Smooth muscle cell (in vitro differentiated cells): ENCODE data around the gene KDM7A. TPM values are rescaled to one million over a fixed set of nuclear protein-coding genes. Genes with fewer than 3 reads are reported as not detected.

Source experiments
- DNase-seq: peaks from one replicate; lab custom pipeline; 2025; ENCODE audit not compliant: unreplicated experiment; lab: John Stamatoyannopoulos, UW
- H2AFZ ChIP-seq: fragments of 200-600 bp; sonication (generic); 2 replicates; pipeline ENCODE4 v1.6.0; 2016; ENCODE audit warnings: antibody characterized with exemption, low read depth, mild to moderate bottlenecking
- H3F3A ChIP-seq: fragments of 200-600 bp; sonication (generic); 2 replicates; pipeline ENCODE4 v1.6.0; 2017; ENCODE audit warnings: antibody characterized with exemption, low read depth
- H3K27ac ChIP-seq: fragments of 200-600 bp; sonication (generic); 2 replicates; pipeline ENCODE4 v1.5.1; 2016; ENCODE audit warnings: low read depth, mild to moderate bottlenecking
- H3K27me3 ChIP-seq: fragments of 200-600 bp; sonication (generic); 2 replicates; pipeline ENCODE4 v1.6.1; 2016; ENCODE audit warnings: low read depth, mild to moderate bottlenecking
- H3K36me3 ChIP-seq: fragments of 200-600 bp; sonication (generic); 2 replicates; pipeline ENCODE4 v1.5.1; 2016; ENCODE audit warnings: low read depth
- H3K4me1 ChIP-seq: fragments of 200-600 bp; sonication (generic); 2 replicates; pipeline ENCODE4 v1.5.1; 2016; ENCODE audit warnings: low read depth
- H3K4me2 ChIP-seq: fragments of 200-600 bp; sonication (generic); 2 replicates; pipeline ENCODE4 v1.6.0; 2016; ENCODE audit warnings: mild to moderate bottlenecking
- H3K4me3 ChIP-seq: fragments of 200-600 bp; sonication (generic); 2 replicates; pipeline ENCODE4 v1.5.1; 2016; ENCODE audit warnings: mild to moderate bottlenecking
- H3K79me2 ChIP-seq: fragments of 200-600 bp; sonication (generic); 2 replicates; pipeline ENCODE4 v1.6.0; 2016; ENCODE audit warnings: low read depth, mild to moderate bottlenecking
- H3K9ac ChIP-seq: fragments of 200-600 bp; sonication (generic); 2 replicates; pipeline ENCODE4 v1.6.0; 2016; ENCODE audit warnings: low read depth
- H3K9me3 ChIP-seq: fragments of 200-600 bp; sonication (generic); replicated peaks from 2 replicates; pipeline ENCODE4 v1.5.1; 2016; ENCODE audit warnings: low read depth
- H4K20me1 ChIP-seq: fragments of 200-600 bp; sonication (generic); 2 replicates; pipeline ENCODE4 v1.6.0; 2016; ENCODE audit warnings: low read depth
- WGBS: methylation state at CpG from one replicate; pipeline ENCODE4 v1.1.7; 2016; ENCODE audit warnings: low lambda C conversion rate; 5-methylcytosine and 5-hydroxymethylcytosine counted together
- polyA plus RNA-seq: library from polyadenylated mRNA; unstranded; fragments of >200 nt; fragmentation: Nextera tagmentation; extraction: Ambion mirVana; gene quantifications from 2 replicates; pipeline ENCODE4 v1.2.1, GENCODE V29; 2016
- total RNA-seq: library from RNA; depleted of rRNA; stranded (reverse); fragments of >200 nt; gene quantifications from 2 replicates; pipeline ENCODE4 v1.2.3, GENCODE V29; 2014
- TF ChIP-seq, protein P1 (sequence below): fragments of 200-600 bp; sonication (generic); IDR thresholded peaks from 2 replicates; pipeline ENCODE4 v1.5.1; 2017; ENCODE audit warnings: borderline replicate concordance, mild to moderate bottlenecking, antibody characterized with exemption; ENCODE audit not compliant: insufficient read depth, poor library complexity, severe bottlenecking

Gene KDM7A
- total and polyA plus RNA-seq, 2 experiments from 2014 or later, result 0.88 to 17.3 TPM

DNA sequence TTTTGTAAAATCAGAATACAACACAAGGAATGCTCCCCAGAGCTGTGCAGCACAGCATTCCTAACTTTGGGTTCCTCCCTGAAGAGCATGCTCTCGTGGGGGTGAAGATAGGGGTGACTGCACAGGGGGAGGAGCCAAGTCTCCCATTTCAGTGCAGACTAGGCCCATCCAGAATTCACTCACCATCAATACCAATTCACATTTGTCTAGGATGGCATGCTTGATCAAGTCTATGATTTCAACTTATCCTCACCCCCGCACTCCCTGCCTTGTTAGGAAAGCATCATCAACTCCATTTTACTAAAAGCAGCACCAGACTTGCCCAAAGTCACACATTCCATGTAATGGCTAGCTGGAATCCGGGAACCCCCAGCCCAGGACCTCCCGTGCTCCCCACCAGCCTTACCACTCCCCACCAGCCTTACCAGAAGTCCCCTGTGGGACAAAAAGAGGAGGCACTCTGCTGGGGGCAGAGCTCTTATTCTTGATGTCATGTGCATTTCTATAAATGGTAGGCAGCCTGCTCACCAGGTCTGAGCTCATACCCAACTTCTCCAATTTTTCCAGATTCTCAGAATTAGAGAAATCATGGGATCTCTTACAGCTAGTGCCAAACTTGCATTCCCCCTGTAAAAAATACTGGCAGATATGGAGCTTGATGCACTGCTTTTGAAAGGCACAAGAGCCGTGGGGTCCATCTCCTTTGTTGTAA is 120.2 kb downstream of the KDM7A start:
- Histone ChIP-seq H2AFZ (no peak overlapping the region), H3K27ac (no peak overlapping the region), H3K27me3 (peaks cover 13% of the 10 kb centered on the region), H3K9me3 (no peaks in the 10 kb centered on the region), H3K4me2 (no peak overlapping the region), H3K79me2 (no peaks in the 10 kb centered on the region), H3K4me3 (no peak overlapping the region), H4K20me1 (no peaks in the 10 kb centered on the region), H3K36me3 (no peaks in the 10 kb centered on the region), H3K4me1 (no peaks in the 10 kb centered on the region), H3K9ac (no peak overlapping the region), H3F3A (no peaks in the 10 kb centered on the region)
- DNase-seq, result no peak
- 96% methylated on average over 5 of the region's 5 CpGs for WGBS
- TF ChIP-seq, protein P1, sequence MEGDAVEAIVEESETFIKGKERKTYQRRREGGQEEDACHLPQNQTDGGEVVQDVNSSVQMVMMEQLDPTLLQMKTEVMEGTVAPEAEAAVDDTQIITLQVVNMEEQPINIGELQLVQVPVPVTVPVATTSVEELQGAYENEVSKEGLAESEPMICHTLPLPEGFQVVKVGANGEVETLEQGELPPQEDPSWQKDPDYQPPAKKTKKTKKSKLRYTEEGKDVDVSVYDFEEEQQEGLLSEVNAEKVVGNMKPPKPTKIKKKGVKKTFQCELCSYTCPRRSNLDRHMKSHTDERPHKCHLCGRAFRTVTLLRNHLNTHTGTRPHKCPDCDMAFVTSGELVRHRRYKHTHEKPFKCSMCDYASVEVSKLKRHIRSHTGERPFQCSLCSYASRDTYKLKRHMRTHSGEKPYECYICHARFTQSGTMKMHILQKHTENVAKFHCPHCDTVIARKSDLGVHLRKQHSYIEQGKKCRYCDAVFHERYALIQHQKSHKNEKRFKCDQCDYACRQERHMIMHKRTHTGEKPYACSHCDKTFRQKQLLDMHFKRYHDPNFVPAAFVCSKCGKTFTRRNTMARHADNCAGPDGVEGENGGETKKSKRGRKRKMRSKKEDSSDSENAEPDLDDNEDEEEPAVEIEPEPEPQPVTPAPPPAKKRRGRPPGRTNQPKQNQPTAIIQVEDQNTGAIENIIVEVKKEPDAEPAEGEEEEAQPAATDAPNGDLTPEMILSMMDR, result no peak

DNA sequence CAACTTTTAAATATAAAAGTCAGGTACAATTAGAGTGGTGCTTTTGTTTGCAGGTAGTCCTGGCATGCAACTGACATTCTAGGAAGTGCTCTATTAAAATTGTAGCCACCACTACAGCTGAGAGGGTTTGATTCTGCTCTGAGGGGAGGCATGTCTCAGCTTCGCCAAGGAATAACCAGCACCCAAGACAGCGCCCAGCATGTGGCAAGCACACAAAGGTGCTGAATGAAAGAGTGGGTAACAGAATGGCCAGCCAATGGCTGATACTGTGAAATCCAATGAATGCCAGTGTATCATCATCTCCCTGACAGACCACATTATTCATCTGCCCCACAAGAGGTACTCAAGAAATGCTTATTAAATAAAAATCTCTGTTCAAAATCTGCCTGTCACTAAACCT is 121.0 kb downstream of the KDM7A start:
- 96% methylated on average over 2 of the region's 2 CpGs for whole genome bisulfite sequencing
- H3K27me3 ChIP-seq, result peaks cover 13% of the 10 kb centered on the region
- no peaks in the 10 kb centered on the region for H3K36me3 ChIP-seq
- no peaks in the 10 kb centered on the region for H3F3A ChIP-seq
- H3K9me3 ChIP-seq, result no peaks in the 10 kb centered on the region
- TF ChIP-seq, protein P1, result no peak
- H3K4me2 ChIP-seq, result no peak overlapping the region
- no peak overlapping the region for H2AFZ ChIP-seq
- H3K9ac ChIP-seq, result no peak overlapping the region
- H3K27ac ChIP-seq, result no peak overlapping the region
- no peaks in the 10 kb centered on the region for H3K4me1 ChIP-seq
- no peak for DNase-seq
- no peaks in the 10 kb centered on the region for H3K79me2 ChIP-seq
- H3K4me3 ChIP-seq, result no peak overlapping the region
- H4K20me1 ChIP-seq, result no peaks in the 10 kb centered on the region

DNA sequence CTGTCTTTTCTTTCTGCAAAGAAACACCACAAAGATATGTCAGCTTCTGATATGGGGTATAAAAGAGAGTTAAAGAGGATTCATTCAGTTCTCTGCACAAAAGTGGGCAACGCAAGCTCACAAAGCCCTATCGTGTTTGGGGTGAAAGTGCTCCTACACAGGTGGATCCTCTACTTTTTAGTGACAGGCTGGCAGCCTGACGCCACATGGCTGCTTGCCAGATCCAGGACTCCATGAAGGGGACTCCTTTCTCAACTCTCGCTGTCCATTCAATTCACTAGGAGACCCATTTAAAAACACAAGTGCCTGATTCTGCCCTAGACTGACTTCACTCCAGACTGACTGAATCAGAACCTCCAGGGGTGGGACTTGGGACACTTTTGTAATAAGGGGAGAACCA is 122.0 kb downstream of the KDM7A start:
- Histone ChIP-seq H3K9me3 (no peaks in the 10 kb centered on the region), H3K4me2 (no peak overlapping the region), H3F3A (no peaks in the 10 kb centered on the region), H2AFZ (no peak overlapping the region), H3K27ac (no peak overlapping the region), H3K36me3 (no peaks in the 10 kb centered on the region), H3K27me3 (peaks cover 13% of the 10 kb centered on the region), H4K20me1 (no peaks in the 10 kb centered on the region), H3K9ac (no peak overlapping the region), H3K4me1 (no peaks in the 10 kb centered on the region), H3K79me2 (no peaks in the 10 kb centered on the region), H3K4me3 (no peak overlapping the region)
- 94% methylated on average over 4 of the region's 4 CpGs for WGBS
- no peak for DNase-seq
- TF ChIP-seq, protein P1, result no peak

DNA sequence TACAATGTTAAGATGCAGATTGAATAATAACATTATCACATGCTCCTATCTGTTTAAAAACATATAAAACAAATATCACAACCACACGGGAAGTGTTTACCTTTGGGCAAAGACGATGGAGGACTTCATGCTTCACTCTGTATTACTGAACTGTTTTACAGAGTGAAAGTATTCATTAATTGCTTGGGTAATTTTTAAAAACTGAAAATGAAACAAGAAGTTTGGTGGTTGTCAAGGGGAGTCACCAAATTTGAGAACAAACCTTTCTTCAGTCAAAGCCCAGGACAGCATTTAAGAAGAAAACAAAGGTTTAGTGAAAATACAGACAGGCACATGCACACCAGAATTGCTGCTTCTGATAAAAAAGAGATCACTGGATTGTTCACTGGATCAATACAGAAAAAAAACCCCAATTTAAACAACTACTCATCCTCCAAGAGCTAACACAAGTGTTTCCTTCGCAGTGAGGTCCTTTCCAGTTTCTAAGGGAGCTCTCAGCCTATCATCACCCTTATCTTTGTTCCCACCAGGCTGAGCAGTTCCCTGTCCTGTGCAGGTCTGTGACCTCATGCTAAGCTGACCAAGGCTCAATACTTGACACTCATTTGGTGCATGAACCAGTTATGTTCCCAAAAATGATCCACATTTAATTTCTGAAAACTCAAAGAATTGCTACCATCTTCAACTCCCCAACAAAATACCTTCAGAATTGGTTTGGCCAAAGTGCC is 122.8 kb downstream of the KDM7A start:
- H3K4me2 ChIP-seq, result no peak overlapping the region
- H3K9me3 ChIP-seq, result no peaks in the 10 kb centered on the region
- TF ChIP-seq, protein P1, result no peak
- no peaks in the 10 kb centered on the region for H3K36me3 ChIP-seq
- no peak overlapping the region for H3K9ac ChIP-seq
- no peak overlapping the region for H3K4me3 ChIP-seq
- H3K4me1 ChIP-seq, result no peaks in the 10 kb centered on the region
- H3F3A ChIP-seq, result no peaks in the 10 kb centered on the region
- H3K27me3 ChIP-seq, result peaks cover 13% of the 10 kb centered on the region
- H4K20me1 ChIP-seq, result no peaks in the 10 kb centered on the region
- WGBS, result 87% methylated on average over 3 of the region's 3 CpGs
- no peak for DNase-seq
- H3K27ac ChIP-seq, result no peak overlapping the region
- no peaks in the 10 kb centered on the region for H3K79me2 ChIP-seq
- no peak overlapping the region for H2AFZ ChIP-seq
